A204.1 (cell line): ENCODE measurements around the gene PICALM.
"Not testable (repeated sequence)": the region's sequence is repeated elsewhere in the genome, so short reads cannot be mapped to it uniquely, and the experiment has no call there.

Experiments
- FAIRE-seq: peaks from 2 replicates; lab custom pipeline; 2012; peaks lifted over from hg19 to GRCh38; lab: Jason Lieb, UNC

The PICALM gene

DNA sequence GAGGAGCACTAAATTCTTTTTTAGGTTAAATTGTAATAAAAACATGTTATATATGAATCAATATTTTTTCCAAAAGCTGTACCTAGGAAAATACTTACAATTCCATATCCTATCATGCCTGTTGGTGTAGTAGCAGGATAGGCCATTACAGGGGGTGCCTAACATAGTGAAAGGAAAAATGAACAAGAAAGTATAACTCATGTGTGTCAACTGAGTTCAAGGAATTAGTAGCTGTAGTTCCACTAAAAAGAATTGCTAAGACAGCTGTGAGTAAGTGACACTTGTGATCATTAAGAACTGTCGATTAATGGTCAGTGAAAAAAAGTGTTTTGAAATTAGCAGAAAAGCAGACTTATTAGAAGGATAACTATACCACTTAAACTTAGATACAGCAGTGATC, 92.4 kb downstream of the PICALM start:
- no peak for FAIRE-seq

DNA sequence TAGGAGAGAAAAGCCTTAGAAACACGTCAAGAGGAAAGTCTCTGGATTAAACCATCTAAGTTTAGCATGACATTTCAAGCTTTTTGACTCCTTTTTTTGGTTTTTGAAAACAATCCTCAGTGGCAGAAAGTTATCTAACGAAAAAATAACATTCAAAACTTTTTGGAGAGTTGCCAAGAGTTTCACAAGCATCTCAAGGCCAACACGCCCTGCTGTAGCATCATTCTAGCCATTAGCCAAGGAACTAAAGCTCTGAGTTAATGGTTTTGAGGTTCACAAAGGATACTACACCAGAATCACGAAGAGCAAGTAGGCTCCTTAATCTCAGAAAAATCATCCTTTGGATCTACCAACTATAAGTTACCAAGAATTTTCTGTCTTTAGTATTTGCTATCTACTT, 94.8 kb downstream of the PICALM start:
- FAIRE-seq = no peak

DNA sequence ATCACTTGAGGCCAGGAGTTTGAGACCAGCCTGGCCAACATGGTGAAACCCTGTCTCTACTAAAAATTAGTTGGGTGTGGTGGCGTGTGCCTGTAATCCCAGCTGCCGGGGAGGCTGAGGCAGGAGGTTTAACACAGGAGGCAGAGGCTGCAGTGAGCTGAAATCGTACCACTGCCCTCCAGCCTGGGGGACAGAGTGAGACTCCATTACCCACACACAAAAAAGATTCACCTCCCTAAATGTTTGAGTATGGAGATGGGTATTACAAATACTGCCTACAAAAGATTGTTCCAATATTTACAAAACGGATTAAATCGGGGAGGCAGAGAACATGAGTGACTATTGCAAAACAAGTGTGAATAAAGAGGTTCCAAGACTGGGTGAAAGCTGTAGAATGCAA, 98.3 kb downstream of the PICALM start:
- no peak for FAIRE-seq

DNA sequence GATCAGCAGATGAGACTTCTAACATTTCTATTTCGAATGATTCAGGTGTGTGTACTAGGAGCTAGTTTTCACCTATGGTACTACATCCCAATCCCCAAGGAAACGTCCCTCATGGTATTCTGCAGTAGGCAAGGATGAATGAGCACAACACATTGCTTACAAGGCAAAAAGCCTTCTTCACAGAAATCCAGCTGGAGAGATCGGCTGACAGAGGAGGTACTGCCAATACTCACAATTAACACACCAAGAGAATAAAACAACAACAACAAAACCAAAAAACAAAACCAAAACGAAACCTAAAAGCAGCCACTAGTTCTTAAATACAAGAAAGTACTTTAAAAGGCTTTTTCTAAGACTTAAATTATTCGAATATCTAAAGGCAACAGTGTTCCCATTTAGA, 101.4 kb downstream of the PICALM start:
- no peak for FAIRE-seq

DNA sequence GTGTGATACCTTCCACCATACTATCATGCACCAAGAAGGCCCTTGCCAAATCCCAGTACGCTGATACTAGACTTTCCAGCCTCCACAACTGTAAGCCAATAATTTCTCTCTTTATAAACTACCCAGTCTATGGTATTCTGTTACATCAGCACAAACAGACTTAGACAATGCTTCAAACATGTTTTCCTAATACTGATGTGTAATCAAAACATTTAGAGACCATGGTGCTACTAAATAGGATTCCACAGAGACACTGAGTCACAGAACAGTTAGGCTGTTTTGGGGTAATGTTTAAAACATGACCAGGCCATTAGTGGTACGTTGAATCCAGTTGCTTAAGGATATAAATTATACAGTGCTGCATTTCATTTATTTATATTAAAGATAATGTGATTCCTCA, 103.7 kb downstream of the PICALM start:
- FAIRE-seq = no peak

DNA sequence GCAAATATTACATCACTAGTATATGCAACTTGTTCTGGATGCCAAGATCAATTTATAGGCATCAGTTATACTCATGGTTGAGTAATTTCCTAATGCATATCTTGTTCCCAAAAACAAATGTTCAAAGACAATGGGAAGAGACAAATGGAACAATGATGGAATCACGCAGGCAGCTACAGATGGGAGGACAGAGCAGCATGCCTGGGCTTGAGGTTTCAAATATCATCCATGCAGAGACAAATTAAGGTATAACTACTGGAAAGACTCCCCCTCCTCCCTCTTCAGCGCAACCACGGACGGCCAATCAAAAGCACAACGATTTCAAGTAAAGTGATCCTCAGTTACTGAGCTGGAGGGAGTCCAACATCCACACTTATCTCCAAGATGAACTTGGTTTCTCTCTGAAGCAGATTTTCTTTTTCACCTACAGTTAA, 106.9 kb downstream of the PICALM start:
- FAIRE-seq = no peak

DNA sequence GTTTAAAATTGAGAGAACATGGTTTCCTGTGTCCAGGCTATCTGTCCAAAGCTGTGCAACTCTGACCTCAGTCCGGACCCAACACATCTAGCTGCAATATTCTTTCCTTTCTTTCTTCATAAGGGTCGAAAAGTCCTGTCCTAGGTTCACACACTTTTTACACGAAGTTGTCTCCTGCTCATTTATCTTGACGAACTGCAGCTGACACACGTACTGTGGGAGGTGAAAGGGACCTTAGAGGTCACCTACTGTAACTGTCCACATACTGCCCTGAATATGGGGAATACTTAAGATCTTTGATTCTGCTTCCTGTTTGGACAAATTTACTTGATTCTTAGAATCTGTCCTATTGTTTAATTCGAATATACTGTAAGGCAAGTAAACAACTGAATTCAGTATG, 107.8 kb downstream of the PICALM start:
- FAIRE-seq = no peak

DNA sequence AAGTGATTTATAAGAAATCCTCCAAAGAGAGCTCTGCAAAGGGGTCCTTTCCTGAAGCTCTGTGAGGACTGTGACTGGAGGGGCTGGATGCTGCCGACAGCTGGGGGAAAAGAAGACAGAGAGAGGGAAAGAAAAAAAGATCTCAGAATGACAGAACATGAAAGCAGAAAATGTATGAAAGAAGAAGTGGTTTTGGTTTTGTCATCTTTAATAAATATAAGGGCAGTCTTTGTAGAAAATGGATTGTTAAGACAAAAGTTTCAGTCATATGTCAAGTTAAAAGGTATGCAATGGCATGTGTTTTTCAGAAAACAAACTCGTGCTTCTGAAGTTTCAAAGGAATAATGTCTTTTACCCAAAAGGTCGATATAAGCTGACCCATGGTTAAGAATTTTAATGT, 108.2 kb downstream of the PICALM start:
- FAIRE-seq = no peak

DNA sequence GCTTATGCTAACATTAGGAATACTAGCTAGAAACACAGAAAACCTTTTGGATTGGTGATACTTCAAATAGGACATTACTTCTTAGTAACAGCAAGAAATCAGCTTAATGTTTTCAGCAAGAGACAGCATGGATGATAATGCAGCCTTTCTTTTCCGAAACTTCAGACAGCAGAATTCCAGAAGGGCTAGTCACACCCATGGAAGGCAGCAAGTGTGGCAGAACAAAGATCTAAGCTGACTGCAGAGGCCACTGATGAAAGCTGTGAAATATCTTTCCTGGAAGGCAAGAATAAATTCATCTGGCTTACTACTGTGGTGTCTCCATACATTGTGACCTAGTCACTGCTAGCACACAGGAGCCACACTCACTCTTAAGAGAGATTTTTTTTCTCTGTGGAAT, 113.4 kb downstream of the PICALM start:
- no peak for FAIRE-seq

DNA sequence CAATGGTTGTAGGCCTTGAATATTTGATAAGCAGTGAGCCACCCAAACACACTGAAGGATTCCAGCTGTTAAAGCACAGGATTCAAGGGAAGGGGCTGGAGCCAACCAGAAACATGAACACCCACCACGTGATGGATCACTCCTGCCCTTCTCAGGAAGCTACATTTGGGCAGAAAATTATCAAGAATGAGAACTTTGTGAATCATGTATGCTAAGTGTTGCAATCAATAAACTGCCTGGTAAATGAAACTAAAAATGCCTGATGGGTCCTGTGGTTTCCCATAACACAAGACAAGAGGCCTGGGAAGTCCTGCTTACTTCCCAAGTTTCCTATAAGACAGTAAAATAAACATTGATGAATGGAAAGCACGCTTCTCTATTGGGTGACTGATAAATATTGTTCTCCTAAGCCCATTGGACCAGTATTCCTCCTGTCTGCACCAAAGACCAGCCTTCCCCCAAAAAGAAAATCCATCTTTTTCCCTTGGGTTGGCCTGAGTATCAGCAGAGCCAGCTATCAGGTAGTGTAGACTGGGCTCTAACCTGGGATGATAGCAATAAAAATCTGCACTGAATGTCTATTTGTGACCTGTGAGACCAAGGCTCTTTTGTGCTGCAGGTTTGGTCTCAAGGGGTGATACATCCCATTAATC, 115.3 kb downstream of the PICALM start:
- no peak for FAIRE-seq

DNA sequence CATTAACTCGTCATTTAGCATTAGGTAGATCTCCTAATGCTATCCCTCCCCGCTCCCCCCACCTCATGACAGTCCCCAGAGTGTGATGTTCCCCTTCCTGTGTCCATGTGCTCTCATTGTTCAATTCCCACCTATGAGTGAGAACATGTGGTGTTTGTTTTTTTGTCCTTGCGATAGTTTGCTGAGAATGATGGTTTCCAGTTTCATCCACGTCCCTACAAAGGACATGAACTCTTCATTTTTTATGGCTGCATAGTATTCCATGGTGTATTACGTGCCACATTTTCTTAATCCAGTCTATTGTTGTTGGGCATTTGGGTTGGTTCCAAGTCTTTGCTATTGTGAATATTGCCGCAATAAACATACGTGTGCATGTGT, 116.8 kb downstream of the PICALM start:
- FAIRE-seq = not testable (repeated sequence)

DNA sequence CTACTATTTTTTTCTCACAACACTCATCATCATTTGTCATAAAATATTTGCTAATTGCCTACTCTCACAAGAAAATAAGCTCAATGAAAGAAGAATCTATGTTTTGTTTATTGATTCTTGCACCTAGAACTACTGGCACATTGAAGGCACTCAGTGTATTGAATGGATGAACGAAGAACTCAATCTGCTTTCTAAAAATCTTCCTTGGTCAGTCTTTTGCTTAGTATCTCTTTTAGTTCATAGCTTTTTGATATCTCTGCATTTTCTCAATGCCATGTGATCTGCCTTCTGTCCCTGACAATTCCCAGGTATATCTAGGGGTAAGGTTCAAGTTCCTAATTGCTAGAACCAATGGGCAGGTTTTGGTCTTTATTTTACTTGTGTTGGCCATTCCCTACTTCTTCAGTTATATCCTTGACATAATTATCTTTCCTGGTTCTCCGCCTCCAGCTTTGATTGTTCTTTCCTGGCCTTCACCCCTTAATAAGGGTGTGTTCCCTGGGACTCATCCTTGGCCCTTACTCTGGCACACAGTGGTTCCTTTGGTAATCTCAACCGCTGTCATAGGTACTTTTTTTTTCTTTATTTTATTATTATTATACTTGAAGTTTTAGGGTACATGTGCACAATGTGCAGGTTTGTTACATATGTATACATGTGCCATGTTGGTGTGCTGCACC, 117.3 kb downstream of the PICALM start:
- no peak for FAIRE-seq

DNA sequence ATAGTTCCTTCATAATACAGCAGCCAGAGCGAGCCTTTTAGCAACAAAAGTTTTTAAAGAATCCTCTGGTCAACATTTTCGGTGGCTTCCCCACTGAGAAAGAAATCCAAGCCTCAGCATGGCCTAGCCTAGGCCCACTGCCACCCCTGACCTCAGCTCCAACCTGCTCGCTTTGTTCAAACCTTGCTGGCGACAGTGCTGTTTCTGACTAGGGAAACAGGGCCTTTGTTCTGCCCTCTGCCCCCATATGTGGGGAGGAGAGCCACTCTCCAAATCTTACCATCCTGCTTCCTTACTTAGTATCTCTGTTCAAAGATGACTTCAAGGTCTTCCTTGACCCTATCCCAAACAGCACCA, 117.9 kb downstream of the PICALM start:
- no peak for FAIRE-seq

DNA sequence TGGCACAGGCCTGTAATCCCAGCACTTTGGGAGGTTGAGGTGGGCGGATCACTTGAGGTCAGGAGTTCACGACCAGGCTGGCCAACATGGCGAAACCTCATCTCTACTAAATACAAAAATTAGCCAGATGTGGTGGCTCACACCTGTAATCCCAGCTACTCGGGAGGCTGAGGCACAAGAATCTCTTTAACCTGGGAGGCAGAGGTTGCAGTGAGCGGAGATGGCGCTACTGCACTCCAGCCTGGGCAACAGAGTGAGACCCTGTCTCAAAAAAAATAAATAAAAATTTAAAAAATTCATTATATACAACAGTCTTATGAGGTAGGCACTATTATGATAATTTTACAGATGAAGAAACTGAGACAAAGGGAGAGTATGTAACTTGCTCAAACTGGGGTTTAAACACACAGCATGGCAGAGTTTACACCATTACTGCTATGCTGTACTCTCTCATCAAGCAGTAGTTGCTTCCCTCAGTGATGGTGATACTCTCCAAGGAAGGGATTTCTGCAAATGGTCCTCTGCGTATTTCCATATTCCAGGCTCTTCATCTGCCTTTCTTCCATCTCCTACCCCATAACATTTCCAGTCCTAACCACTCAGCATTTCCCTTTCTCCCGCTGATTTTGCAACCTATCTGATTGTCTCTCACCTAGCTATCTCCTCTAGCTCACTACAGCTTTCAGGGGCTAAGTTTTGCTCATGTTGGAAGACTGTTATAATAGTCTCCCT, 118.4 kb downstream of the PICALM start:
- no peak for FAIRE-seq

DNA sequence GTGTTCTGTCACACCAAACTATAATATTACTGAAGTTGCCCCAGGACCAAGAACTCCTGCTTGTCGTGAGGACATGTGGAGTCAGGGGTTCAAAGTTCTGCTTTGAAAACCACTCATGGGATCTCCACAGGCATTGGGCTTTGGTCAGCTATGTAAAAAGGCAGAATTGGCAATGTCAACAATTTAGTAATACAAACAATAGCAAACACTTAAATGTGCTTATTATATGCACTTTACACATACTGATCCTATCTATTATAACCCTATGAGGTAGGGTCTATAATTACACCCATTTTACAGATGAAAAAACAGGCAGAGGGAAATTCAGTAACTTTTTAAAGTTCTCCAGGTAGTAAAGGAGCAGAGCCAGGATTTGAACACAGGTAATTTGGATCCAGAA, 119.1 kb downstream of the PICALM start:
- FAIRE-seq = no peak

DNA sequence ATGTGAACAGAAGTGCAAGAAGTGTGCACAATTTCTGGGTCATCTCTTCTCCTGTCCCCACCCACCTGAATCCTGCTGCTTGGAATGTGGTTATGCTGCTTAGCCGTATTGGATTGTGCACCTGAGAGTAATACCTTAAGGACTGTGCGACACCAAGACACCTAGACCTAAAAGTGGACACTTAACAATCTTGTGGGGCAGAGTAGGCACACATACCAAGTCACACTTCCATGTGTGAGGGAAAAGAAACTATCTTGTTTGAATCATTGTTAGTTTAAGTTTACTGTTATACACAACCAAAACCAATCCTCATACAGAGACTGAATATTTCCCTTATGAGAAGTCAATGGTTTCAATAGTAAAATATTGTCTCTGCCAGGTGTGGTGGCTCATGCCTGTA, 120.0 kb downstream of the PICALM start:
- no peak for FAIRE-seq

DNA sequence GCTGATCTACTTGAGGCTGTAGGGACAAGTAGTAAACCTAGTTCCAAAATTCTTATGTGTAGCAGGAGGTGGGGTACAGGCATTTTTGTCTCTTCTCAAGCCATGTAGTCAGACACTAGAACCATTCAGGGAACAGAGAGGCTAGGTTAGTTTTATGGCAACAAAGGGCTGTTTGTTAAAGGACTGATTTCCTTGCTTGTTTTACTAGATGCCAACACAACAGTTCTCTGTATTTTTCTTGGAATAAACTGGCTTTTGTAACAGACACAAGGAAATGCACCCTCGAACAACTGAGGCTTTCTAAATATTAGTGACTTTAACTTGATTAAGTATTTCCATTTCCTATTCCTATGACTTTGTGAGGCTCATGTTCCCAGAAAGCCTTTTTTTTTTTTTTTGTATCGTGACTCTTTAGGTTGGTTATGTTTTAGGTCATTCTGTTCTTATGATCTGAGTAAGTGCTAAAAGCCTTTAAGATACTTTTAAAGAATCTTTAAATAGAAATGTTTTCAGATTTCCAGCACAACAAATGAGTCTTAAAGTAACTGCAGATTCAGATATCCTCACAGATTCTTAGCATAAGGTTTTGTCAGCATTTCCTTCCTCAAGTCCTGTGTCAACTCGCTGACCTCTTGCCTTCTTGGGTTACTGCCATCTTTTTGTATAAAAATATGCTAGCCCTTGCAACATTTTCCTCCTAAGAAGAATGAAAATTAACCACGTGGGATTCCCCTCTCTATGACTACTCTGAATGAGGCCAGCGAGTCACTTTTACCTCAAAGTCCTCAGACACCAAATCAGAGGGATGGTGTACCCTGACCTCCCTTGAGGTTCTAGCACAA, 121.2 kb downstream of the PICALM start:
- no peak for FAIRE-seq

DNA sequence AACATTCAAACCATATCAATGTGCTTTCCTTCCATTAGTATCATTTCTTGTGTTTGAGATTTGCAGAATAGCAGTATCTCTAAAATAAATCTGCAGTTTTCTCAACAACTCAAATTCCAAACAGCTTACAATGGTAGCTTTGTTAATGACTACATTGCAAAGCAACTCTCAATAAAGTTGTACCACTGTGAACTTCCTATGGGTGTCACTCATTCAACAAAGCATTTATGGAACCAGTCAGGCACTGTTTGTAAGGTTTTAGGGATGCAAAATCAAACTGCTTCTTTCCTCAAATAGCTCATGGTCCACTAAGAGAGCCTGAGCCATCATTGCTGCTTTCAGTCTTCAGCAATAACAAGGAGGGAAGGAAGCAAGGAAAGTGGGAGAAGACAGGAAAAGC, 122.7 kb downstream of the PICALM start:
- FAIRE-seq = no peak

DNA sequence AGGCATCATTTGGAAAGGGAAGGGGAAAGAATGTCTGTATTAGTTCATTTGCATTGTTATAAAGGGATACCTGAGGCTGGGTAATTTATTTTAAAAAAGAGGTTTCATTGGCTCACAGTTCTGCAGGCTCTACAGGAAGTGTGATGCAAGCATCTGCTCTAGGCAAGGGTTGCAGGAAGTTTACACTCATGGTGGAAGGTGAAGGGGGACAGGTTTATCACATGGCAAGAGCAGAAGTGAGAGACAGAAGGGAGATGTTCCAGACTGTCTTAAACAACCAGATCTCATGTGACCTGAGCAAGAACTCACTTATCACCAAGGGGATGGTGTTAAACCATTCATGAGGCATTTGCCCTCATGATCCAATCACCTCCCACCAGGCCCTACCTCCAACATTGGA, 123.1 kb downstream of the PICALM start:
- FAIRE-seq = no peak

DNA sequence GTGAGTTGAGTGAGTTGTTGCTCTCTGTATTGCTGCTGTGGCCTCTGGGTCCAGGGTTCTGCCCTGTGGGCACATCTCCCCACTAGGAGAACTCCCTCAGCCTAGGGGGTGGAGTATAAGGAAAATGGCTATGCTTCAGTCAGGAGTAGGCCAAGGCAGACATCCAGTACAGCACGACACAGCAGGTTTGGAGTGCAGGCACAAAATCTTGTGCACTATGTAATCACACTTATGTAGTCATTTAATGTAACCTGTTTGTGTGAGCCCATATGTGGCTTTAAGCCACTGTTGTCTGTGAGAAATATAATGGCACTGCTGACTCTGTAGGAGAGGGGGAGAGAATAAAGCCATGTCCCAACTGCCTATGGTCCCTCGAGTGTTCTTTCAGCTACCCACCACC, 123.6 kb downstream of the PICALM start:
- FAIRE-seq = no peak

DNA sequence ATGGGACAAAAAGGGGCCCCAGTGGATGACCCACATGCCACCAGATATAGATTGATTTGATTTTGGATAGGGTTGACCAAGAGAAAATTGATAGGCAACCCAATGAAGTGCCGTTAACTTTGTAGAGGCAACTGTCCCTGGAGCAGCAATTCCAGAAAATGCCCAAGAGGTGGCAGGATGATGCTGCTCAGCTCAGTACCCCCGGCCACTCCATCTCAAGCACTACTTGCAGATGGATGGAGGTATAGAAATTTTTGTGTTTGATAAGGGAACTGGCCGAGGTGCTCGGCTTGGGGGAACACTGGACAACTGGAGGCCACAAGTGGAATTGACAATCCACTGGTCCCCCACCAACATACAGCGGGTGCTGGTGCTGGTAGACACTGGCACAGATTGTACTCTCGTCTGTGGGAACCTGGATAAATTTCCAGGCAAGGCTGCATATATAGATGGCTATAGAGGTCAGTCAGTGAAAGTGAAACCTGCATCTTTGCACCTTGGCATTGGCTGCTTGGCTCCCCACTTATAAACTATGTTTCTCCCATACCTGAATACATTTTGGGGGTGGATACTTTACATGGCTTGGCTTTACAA, 127.4 kb downstream of the PICALM start:
- FAIRE-seq = no peak
